PC-3 (cell line): Measurements from ENCODE around the gene NRDC.

ENCODE experiments used
- EZH2 ChIP-seq: fragments of 300-600 bp; sonication (generic); IDR thresholded peaks from one replicate; pipeline ENCODE4 v1.6.1; 2017; ENCODE audit warnings: antibody characterized with exemption, mild to moderate bottlenecking, low read length; ENCODE audit not compliant: unreplicated experiment
- EZH2phosphoT487 ChIP-seq: fragments of 300-600 bp; sonication (generic); IDR thresholded peaks from 2 replicates; pipeline ENCODE4 v1.6.1; 2018; ENCODE audit warnings: mild to moderate bottlenecking, antibody characterized with exemption, low read length, borderline replicate concordance
- TF ChIP-seq, protein P1 (sequence below): fragments of 300-600 bp; sonication (generic); conservative IDR thresholded peaks from 2 replicates; pipeline ENCODE4 v1.5.1; 2017; ENCODE audit warnings: antibody characterized with exemption, low read depth, mild to moderate bottlenecking, low read length

DNA sequence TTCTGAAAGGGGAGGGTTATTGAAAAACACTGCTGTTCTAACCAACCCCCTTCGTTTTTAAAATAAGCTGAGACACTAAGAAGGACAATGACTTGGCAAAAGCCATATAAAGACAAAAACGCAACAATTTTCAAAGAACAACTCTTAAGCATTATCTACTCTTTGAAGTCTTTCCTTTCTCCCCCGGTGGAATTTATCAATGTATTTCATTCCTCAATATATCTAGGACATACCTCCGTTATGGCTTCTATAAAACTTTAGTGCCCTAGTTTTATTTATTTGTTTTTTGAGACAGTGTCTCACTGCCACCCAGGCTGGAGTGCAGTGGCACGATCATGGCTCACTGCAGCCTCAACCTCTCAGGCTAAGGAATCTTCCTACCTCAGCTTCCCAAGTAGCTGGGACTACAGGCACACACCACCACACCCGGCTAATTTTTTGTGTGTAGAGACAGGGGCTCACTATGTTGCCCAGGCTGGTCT lies 3.2 kb downstream of the NRDC start:
- TF ChIP-seq, protein P1, sequence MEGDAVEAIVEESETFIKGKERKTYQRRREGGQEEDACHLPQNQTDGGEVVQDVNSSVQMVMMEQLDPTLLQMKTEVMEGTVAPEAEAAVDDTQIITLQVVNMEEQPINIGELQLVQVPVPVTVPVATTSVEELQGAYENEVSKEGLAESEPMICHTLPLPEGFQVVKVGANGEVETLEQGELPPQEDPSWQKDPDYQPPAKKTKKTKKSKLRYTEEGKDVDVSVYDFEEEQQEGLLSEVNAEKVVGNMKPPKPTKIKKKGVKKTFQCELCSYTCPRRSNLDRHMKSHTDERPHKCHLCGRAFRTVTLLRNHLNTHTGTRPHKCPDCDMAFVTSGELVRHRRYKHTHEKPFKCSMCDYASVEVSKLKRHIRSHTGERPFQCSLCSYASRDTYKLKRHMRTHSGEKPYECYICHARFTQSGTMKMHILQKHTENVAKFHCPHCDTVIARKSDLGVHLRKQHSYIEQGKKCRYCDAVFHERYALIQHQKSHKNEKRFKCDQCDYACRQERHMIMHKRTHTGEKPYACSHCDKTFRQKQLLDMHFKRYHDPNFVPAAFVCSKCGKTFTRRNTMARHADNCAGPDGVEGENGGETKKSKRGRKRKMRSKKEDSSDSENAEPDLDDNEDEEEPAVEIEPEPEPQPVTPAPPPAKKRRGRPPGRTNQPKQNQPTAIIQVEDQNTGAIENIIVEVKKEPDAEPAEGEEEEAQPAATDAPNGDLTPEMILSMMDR: no peak
- no peak for TF ChIP-seq EZH2
- no peak for TF ChIP-seq EZH2phosphoT487
